ENCODE results near the gene TANK. TPM values are rescaled to one million over a fixed set of nuclear protein-coding genes. Genes with fewer than 3 reads are reported as not detected.

TANK gene
- total RNA-seq, 2 experiments from 2014 or later: 43.4 to 64.9 TPM

- Histone ChIP-seq H3K9me3 (ENCODE audit: low read length) (no peaks in the 10 kb centered on the region), H3K9me2 (ENCODE audit: insufficient read depth, low read length) (no peaks in the 10 kb centered on the region), H4K20me1 (ENCODE audit: insufficient read depth, low read length) (no peaks in the 10 kb centered on the region), H3K4me1 (ENCODE audit: insufficient read depth, low read length, poor library complexity, severe bottlenecking) (peaks cover 22% of the 10 kb centered on the region), H3K4me2 (ENCODE audit: low read length) (peak overlapping the region; percentile 58), H3K36me3 (ENCODE audit: insufficient read depth, low read length) (no peaks in the 10 kb centered on the region), H3K27ac (ENCODE audit: low read depth, low read length, poor library complexity, severe bottlenecking) (no peak overlapping the region), H2AFZ (ENCODE audit: low read length) (peak overlapping the region; percentile 70; the same call in 1 of the 2 replicates), H3K79me2 (ENCODE audit: insufficient read depth, low read depth, low read length) (peaks cover 29% of the 10 kb centered on the region), H3K4me3 (ENCODE audit: low read depth, low read length, poor library complexity, severe bottlenecking) (no peak overlapping the region)
- ChIA-PET CTCF (ENCODE audit: unreplicated experiment) (interaction anchor here (0.8 to 2.5 kb wide), 3 partner anchors 15 to 30 kb away, joined by 3 to 8 read pairs (median 4); no protein-coding TSS in a partner anchor), POLR2A (interaction anchor here (0.7 to 4.6 kb wide), 12 partner anchors 9 to 261 kb away, joined by 3 to 82 read pairs (median 7); no protein-coding TSS in a partner anchor)
- intact Hi-C loops (cut with micrococcal nuclease; ENCODE audit: unreplicated experiment): no loop called here
- no TSS peak for BruUV-seq (replicated peaks)
- no peak for DNase-seq (ENCODE audit: low spot score)
- no peak for TF ChIP-seq CTCF (conservative IDR thresholded peaks at IDR 0.05; ENCODE audit: low read length)
Measured at GRCh38 chr2:161134547-161135518, 25.4 kb upstream of the TANK start.

- Histone ChIP-seq H3K27ac (ENCODE audit: low read depth, low read length, poor library complexity, severe bottlenecking) (peak overlapping the region; percentile 62), H3K9me3 (ENCODE audit: low read length) (no peaks in the 10 kb centered on the region), H2AFZ (ENCODE audit: low read length) (peak overlapping the region; percentile 70), H4K20me1 (ENCODE audit: insufficient read depth, low read length) (no peaks in the 10 kb centered on the region), H3K4me1 (ENCODE audit: insufficient read depth, low read length, poor library complexity, severe bottlenecking) (peaks cover 30% of the 10 kb centered on the region), H3K9me2 (ENCODE audit: insufficient read depth, low read length) (no peaks in the 10 kb centered on the region), H3K36me3 (ENCODE audit: insufficient read depth, low read length) (no peaks in the 10 kb centered on the region), H3K79me2 (ENCODE audit: insufficient read depth, low read depth, low read length) (peaks cover 41% of the 10 kb centered on the region), H3K4me3 (ENCODE audit: low read depth, low read length, poor library complexity, severe bottlenecking) (peak overlapping the region; percentile 67), H3K4me2 (ENCODE audit: low read length) (peak overlapping the region; percentile 58)
- intact Hi-C loops (cut with micrococcal nuclease; ENCODE audit: unreplicated experiment): loop anchor here (2.0 kb wide), 1 partner anchor 31 kb away; no protein-coding TSS in a partner anchor
- TF ChIP-seq CTCF (conservative IDR thresholded peaks at IDR 0.05; ENCODE audit: low read length) (no peak), EZH2phosphoT487 (IDR thresholded peaks at IDR 0.05; ENCODE audit: borderline replicate concordance, low read depth, low read length) (no peak)
- TSS peak; percentile 87 for BruUV-seq (replicated peaks)
- CTCF ChIA-PET (ENCODE audit: unreplicated experiment): interaction anchor here (0.8 to 2.5 kb wide), 2 partner anchors 17 to 31 kb away, joined by 3 to 8 read pairs; no protein-coding TSS in a partner anchor
- POLR2A ChIA-PET: interaction anchor here (0.6 to 4.6 kb wide), 23 partner anchors 11 to 118 kb away, joined by 3 to 82 read pairs (median 4); no protein-coding TSS in a partner anchor
- DNase-seq (ENCODE audit: low spot score): peak; percentile 21
Measured at GRCh38 chr2:161135951-161136593, 24.2 kb upstream of the TANK start.

All from OCI-LY7 (cell line).